A673 (cell line): Measurements from ENCODE around the gene LRRC3.

Experiments
- CTCF ChIP-seq: fragments of 300-800, 200-600 bp; sonication (generic); conservative IDR thresholded peaks from 2 replicates; pipeline ENCODE4 v1.5.1; 2017; ENCODE audit warnings: low read depth, mild to moderate bottlenecking, antibody characterized with exemption, low read length, moderate library complexity, mixed read lengths
- EZH2 ChIP-seq: fragments of 200-600 bp; sonication (generic); IDR thresholded peaks from 2 replicates; pipeline ENCODE4 v1.6.1; 2017; ENCODE audit warnings: borderline replicate concordance, low read depth, mild to moderate bottlenecking, mixed read lengths, antibody characterized with exemption, low read length; ENCODE audit not compliant: poor library complexity, severe bottlenecking

- no peak for TF ChIP-seq CTCF
- no peak for TF ChIP-seq EZH2
Measured at GRCh38 chr21:44464351-44464750, 9.0 kb downstream of the LRRC3 start.
